NCI-H446 treated with DMSO at 0.1 percent for 48 hours (cell line): ENCODE results near the gene NUP205.
"Not testable (repeated sequence)": the region's sequence is repeated elsewhere in the genome, so short reads cannot be mapped to it uniquely, and the experiment has no call there.

ENCODE experiments used
- DNase-seq: peaks from one replicate; lab custom pipeline; 2025; lab: John Stamatoyannopoulos, UW

Gene NUP205

GRCh38 chr7:135669774-135670173, 112.1 kb downstream of the NUP205 start:
- DNase-seq: no peak

DNA sequence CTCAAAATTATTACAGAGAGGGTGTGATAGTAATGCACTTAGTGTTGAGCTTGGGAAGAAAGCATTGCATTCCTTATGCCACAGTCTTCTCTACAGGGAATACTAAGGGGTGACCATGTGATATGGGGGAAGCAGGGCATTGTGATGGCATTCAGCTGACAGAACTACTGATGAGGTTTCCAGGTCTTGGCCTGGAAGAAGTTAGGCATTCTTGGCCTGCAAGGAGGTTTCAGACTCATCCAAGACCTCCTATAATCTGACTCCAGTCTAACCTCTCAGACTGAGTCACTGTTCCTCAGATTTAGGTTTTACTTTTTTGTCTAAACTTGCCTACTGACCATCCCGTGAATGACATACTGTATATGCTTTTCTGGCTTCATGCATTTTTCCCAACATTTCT, 112.5 kb downstream of the NUP205 start:
- no peak for DNase-seq

DNA sequence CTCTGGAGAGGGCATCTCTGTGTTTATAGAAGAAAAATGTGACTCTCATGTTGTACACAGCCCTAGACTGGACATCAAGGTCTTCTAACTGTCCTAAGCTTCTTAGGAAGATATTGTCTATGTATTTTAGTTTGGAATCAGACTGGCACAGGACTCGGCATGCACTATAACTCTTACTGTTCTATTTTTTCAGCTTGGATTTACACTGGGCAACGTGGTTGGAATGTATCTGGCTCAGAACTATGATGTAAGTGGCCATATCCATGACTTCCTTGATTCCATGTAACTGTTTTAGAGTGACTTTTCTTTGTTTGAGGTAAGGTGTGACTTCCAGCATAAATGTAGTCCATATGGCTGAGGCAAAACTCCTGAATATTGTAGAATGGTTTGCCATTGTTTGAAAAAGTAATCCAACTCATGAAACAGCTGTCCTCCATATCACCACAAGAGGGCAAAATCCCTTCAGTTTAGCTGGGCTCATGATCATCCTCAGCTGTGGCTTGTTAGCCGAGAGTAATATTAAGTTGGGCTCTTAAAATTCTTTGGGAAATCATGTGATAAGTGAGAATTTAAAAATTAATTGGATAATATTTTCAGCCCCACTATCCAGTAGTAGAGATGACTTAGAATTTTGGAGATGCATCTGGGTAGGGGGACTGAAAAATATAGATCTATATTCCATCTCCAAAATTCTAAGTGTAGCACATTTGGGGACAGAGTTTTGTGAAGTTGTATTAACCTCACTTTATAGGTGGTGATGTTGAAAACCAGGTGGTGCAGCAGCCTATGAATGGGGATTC, 115.0 kb downstream of the NUP205 start:
- peak; percentile 32 for DNase-seq

- DNase-seq: no peak
Observed at GRCh38 chr7:135673360-135673706, 115.6 kb downstream of the NUP205 start.

- peak; percentile 37 for DNase-seq
Observed at GRCh38 chr7:135678612-135679575, 121.2 kb downstream of the NUP205 start.

GRCh38 chr7:135681762-135682161, 124.0 kb downstream of the NUP205 start:
- DNase-seq: no peak

DNA sequence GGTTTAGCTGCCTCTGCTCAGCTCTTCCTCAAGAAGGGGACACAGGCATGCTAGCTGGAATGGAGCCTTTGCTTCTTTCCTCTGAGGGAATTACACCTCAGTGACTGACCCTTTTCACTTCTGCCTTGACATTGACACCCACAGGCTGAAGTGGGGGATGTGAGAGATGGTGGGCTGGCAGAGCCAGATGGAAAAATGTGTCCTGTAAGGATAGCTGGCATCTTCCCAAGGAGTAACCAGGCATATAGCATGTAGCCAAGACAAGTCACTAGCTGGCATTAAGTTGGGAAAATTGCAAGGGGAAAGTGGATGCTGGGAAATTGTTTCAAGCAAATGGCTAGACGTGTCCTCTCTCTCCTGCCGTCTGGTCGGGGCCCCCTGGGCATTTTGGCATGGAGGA, 124.5 kb downstream of the NUP205 start:
- peak; percentile 43 for DNase-seq

DNA sequence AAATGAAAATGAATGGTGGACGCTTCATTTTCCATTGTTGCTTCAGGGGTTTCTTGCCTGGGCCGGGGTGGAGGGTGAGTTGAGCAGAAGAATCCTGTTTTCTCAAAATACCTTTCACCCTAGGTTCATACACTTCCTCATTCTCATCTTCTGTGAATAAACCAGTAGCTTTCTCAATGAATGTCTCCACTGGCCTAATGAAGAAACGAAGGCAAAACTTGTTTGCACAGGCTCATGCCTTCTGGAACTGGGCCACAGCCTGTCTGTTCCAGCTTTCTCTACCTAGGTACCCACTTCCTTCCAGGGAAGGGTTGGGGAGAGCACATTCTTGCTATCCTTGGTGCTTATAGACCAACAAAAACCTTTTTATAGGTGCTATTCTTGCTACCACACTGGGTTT, 125.9 kb downstream of the NUP205 start:
- no peak for DNase-seq

- no peak for DNase-seq
Observed at GRCh38 chr7:135684136-135684535, 126.4 kb downstream of the NUP205 start.

DNA sequence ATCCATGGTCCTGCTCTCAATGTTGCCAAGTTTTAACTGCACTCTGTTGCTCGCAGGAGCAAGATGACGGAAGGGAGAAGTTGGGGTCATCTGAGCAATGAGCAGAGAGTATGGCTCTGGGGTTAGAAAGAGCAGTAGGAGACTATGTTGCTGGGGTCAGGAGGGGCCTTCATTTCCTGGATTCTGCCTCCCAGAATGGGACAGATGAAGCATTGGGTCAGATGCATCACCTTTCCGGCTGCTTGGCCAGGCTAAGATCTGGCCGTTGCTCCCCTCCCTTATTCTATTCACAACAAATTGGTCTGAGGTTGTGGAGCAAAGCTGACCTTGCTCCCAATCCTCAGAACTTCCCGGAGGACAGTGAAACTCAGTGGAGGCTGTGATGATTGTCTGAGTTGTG, 127.0 kb downstream of the NUP205 start:
- DNase-seq: no peak

DNA sequence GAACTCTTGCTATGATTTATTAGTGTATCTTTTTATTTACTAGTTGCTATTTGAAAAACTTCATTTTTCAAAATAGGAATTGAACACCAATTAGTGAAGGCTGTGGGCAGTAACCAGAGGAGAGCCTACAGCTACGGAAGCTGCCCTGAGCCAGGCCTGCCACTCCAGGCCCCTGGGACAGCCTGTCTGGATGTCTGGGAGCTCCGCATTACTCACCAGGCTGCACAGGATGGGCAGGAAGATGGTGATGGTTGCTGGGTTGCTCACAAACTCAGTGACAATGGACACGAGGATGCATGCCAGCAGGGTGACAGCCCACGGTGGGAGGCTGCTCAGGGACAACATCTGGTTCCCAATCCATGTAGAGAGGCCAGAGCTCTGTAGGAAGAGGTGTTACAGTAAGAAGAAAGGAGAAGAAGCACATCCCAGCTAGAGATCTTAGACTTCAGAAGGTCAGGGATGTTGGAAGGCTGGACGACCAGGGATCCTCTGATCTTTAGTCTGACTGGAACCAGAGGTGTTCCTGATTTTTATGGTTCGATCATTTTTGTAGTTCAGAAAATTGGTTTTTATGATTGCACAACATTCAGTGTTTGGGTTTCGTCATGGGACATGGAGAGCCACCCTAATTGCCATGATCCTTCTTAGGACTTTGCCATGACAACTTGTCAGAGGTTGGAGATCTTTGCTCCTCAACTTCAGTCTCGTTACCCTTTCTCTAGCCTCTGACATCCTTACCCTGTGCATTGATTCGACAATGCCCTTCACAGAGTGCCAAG, 127.8 kb downstream of the NUP205 start:
- DNase-seq: no peak

- no peak for DNase-seq
Observed at GRCh38 chr7:135687466-135687865, 129.7 kb downstream of the NUP205 start.

GRCh38 chr7:135690566-135690965, 132.8 kb downstream of the NUP205 start:
- no peak for DNase-seq

DNA sequence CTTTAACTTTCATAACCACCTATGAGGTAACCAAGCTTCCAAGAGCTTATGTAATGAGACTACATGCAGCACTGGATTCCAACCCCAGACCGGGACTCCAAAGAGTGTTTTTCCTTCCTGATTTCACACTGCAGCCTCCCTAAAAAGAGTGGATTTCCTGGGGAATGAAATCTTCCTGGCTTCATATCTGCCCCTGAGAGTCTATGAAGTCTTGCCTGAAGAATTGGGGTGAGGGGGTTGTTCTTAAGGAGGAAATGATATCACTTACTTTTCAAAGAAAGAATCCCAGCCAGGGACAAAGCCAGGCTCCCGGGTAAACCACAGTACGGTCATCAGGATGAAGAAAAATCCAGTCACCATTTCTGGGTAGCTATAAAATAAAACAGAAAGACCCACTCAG, 134.3 kb downstream of the NUP205 start:
- DNase-seq: no peak

DNA sequence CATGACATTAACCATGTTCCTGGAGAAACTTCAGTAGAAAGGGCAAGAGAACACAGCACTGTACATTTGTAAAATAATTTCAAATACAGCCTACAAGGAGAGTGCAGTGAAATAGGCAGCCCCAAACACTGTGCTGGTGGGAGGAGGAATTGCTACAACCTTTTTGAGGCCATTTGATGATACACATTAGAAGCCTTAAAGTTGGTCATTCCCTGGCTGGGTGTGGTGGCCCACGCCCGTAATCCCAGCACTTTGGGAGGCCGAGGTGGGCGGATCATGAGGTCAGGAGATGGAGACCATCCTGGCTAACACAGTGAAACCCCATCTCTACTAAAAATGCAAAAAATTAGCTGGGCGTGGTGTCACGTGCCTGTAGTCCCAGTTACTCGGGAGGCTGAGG, 134.9 kb downstream of the NUP205 start:
- DNase-seq: not testable (repeated sequence)

GRCh38 chr7:135693558-135693957, 135.8 kb downstream of the NUP205 start:
- no peak for DNase-seq

DNA sequence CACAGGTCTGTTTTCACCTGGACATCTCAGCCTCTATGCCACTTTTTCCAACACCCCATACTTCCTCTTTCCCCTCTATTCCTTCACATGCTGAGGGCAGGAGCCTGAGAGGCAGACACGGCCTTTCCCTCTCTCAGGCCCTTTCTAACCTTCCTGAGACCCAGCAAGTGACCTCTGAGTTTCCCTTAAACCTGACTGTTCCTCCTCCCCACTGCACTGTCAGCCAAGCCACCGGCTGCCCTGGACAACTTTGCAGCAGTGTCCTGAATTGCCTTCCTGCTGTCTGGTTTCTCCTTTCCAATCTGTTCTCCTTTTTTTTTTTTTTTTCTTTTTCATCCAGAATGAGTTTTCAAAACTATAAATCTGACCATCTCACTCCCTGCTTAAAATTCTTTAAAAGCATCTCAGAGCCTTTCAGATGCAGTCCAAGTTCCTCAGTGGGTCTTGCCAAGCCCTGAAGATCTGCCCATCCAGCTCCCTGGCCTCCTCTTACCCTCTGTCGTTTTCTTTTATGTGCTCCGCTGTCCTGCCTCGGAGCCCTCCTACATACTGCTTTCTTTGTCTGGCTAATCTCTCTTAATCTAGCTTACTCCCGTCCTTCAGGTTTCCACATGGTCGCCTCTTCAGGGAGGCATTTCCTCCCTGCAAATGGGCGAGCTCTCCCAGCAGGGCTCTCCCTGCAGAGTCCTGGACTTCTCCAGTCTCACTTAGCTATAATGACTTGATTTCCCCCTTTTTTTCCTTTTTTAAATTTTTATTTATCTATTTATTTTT, 139.7 kb downstream of the NUP205 start:
- no peak for DNase-seq
